Transverse colon (tissue), 4 donors: ENCODE data around the gene INO80D.

Source experiments
- CTCF ChIP-seq, 5 experiments: fragments of 200-600 bp in 3 of 5; fragments of 450-650 bp in 2 of 5; sonication (generic) in 3 of 5; IDR thresholded peaks; 1 replicate in 2 of 5; 2 replicates in 3 of 5; pipeline ENCODE4 v1.5.1; 2016 to 2017; ENCODE audit warnings: antibody characterized with exemption in 5 of 5, inconsistent platforms in 3 of 5, mild to moderate bottlenecking in 2 of 5, moderate library complexity in 1 of 5
- EP300 ChIP-seq: sonication (generic); formaldehyde crosslinking; IDR thresholded peaks from one replicate; pipeline ENCODE4 v1.6.1; 2017; ENCODE audit warnings: antibody characterized with exemption, low read depth
- POLR2A ChIP-seq: fragments of 450-650 bp; IDR thresholded peaks from one replicate; pipeline ENCODE4 v1.6.1; 2016; ENCODE audit warnings: antibody characterized with exemption, mild to moderate bottlenecking, moderate library complexity
- POLR2AphosphoS5 ChIP-seq, 3 donors: sonication (generic); formaldehyde crosslinking; IDR thresholded peaks; one replicate each; pipeline ENCODE4 v1.6.1; 2016; ENCODE audit warnings: antibody characterized with exemption in 3 of 3

GRCh38 chr2:206020171-206020570, 65.8 kb downstream of the INO80D start:
- no peak for TF ChIP-seq POLR2A
- no peak for TF ChIP-seq CTCF (IDR thresholded peaks at IDR 0.05)
- TF ChIP-seq POLR2AphosphoS5 (IDR thresholded peaks at IDR 0.05): no peak
- TF ChIP-seq EP300: no peak
